K562 (cell line): ENCODE measurements around the gene BLM. TPM values are rescaled to one million over a fixed set of nuclear protein-coding genes. Genes with fewer than 3 reads are reported as not detected.
A peak's percentile ranks its signal among the peaks of the same experiment; 100 is the strongest.

Experiments used
- ARHGAP35 ChIP-seq: fragments of 450-650 bp; IDR thresholded peaks from 2 replicates; pipeline ENCODE4 v1.6.1; 2018; ENCODE audit not compliant: partially characterized antibody
- ARNT ChIP-seq, 2 experiments: fragments of 450-650 bp; IDR thresholded peaks; 2 replicates each; pipeline ENCODE4 v1.6.1; 2016; ENCODE audit warnings: mild to moderate bottlenecking in 1 of 2
- CHD4 ChIP-seq: fragments of 200-600 bp; sonication (generic); IDR thresholded peaks from 3 replicates; pipeline ENCODE4 v1.6.1; 2012; ENCODE audit warnings: low read depth, mild to moderate bottlenecking, mixed read lengths, low read length, inconsistent platforms; ENCODE audit not compliant: insufficient read depth, insufficient replicate concordance, poor library complexity, severe bottlenecking
- DMBX1 ChIP-seq: fragments of 250-450 bp; sonication (Bioruptor Pico); IDR thresholded peaks from 2 replicates; pipeline ENCODE4 v1.8.0; 2022; ENCODE audit warnings: inconsistent platforms, mild to moderate bottlenecking, moderate library complexity, borderline replicate concordance
- DPF2 ChIP-seq: fragments of 450-650 bp; IDR thresholded peaks from 2 replicates; pipeline ENCODE4 v1.6.1; 2016
- ESRRA ChIP-seq: fragments of 450-650 bp; IDR thresholded peaks from 2 replicates; pipeline ENCODE4 v1.6.1; 2014; ENCODE audit warnings: low read depth, mild to moderate bottlenecking, moderate library complexity, borderline replicate concordance
- ETV1 ChIP-seq: fragments of 450-650 bp; conservative IDR thresholded peaks from 2 replicates; pipeline ENCODE4 v1.6.1; 2016; ENCODE audit warnings: missing genetic modification characterization, control low read depth, low read depth, missing compliant biosample characterization
- FOSL1 ChIP-seq: fragments of 200-800 bp; sonication (Bioruptor generic); conservative IDR thresholded peaks from 2 replicates; pipeline ENCODE4 v1.6.1; 2016; ENCODE audit warnings: missing genetic modification characterization, missing compliant biosample characterization
- FOXJ3 ChIP-seq: sonication (generic); formaldehyde crosslinking; IDR thresholded peaks from 2 replicates; pipeline ENCODE4 v1.4.0; 2020; ENCODE audit warnings: mild to moderate bottlenecking, missing genetic modification reagents
- KLF1 ChIP-seq: fragments of 450-650 bp; IDR thresholded peaks from 2 replicates; pipeline ENCODE4 v1.6.1; 2016; ENCODE audit warnings: missing genetic modification characterization, missing compliant biosample characterization
- MEF2D ChIP-seq: conservative IDR thresholded peaks from 2 replicates; pipeline ENCODE4 v1.6.1; 2016; ENCODE audit warnings: low read depth, missing genetic modification characterization, missing compliant biosample characterization
- RBFOX2 ChIP-seq: fragments of 200-400 bp; formaldehyde crosslinking; IDR thresholded peaks from 2 replicates; pipeline ENCODE4 v1.6.1; 2017; ENCODE audit warnings: low read depth, mild to moderate bottlenecking, low read length, moderate library complexity
- ZEB2 ChIP-seq: fragments of 450-650 bp; IDR thresholded peaks from 2 replicates; pipeline ENCODE4 v1.6.1; 2016
- ZNF184 ChIP-seq: sonication (generic); formaldehyde crosslinking; IDR thresholded peaks from 2 replicates; pipeline ENCODE4 v1.5.0; 2020; ENCODE audit warnings: missing genetic modification reagents
- ZNF239 ChIP-seq: fragments of 250-450 bp; sonication (Bioruptor Pico); IDR thresholded peaks from 2 replicates; pipeline ENCODE4 v1.4.0; 2020; ENCODE audit warnings: mild to moderate bottlenecking
- ZNF408 ChIP-seq: fragments of 250-450 bp; sonication (Bioruptor Pico); IDR thresholded peaks from 2 replicates; pipeline ENCODE4 v1.4.0; 2020; ENCODE audit warnings: low read depth, mild to moderate bottlenecking, moderate library complexity
- polyA plus RNA-seq, 8 experiments: library from polyadenylated mRNA; depleted of rRNA in 4 of 8; stranded (reverse) in 5 of 8; unstranded in 3 of 8; fragments of >200 nt; fragmentation: Nextera tagmentation in 2 of 8; fragmentation: Illumina TruSeq in 1 of 8; extraction: Ambion mirVana in 2 of 8; extraction: Trizol in 1 of 8; gene quantifications; 2 replicates each; pipeline versions ENCODE4 v1.2.1 to v1.2.3, GENCODE V29; 2011 to 2014; ENCODE audit warnings: inconsistent platforms in 1 of 8, missing spikeins in 1 of 8
- total RNA-seq, 7 experiments: library from RNA; depleted of rRNA in 6 of 7; stranded (reverse); fragments of >200 nt in 6 of 7; fragmentation: Illumina TruSeq in 2 of 7; extraction: Trizol in 2 of 7; gene quantifications; 2 replicates each; pipeline versions ENCODE4 v1.2.1 to v1.2.3, GENCODE V29; 2011 to 2021; ENCODE audit warnings: low replicate concordance in 1 of 7
- TF ChIP-seq, protein P1 (sequence below): sonication (generic); formaldehyde crosslinking; IDR thresholded peaks from 2 replicates; pipeline ENCODE4 v1.8.1; 2022; ENCODE audit warnings: missing genetic modification reagents
- TF ChIP-seq, protein P2 (sequence below): fragments of 450-650 bp; IDR thresholded peaks from 2 replicates; pipeline ENCODE4 v1.6.1; 2016; ENCODE audit warnings: borderline replicate concordance
- TF ChIP-seq, protein P3 (sequence below): sonication (generic); formaldehyde crosslinking; IDR thresholded peaks from 2 replicates; pipeline ENCODE4 v1.4.0; 2020; ENCODE audit warnings: mild to moderate bottlenecking, missing genetic modification reagents
- TF ChIP-seq, protein P4 (sequence below): sonication (generic); formaldehyde crosslinking; IDR thresholded peaks from 2 replicates; pipeline ENCODE4 v1.8.0; 2022; ENCODE audit warnings: missing genetic modification reagents, mild to moderate bottlenecking, borderline replicate concordance
- TF ChIP-seq, protein P5 (sequence below): fragments of 450-650 bp; IDR thresholded peaks from 2 replicates; pipeline ENCODE4 v1.6.1; 2016; ENCODE audit warnings: low read depth, mild to moderate bottlenecking, moderate library complexity
- TF ChIP-seq, protein P6 (sequence below): fragments of 250-450 bp; sonication (Bioruptor Pico); IDR thresholded peaks from 2 replicates; pipeline ENCODE4 v1.4.0; 2020

The BLM gene
- total and polyA plus RNA-seq, 9 of the 15 experiments (the other 6 are each of a cell fraction or from before 2014, with no cell fraction given) = 21.0 to 56.0 (median 43.9) TPM

DNA sequence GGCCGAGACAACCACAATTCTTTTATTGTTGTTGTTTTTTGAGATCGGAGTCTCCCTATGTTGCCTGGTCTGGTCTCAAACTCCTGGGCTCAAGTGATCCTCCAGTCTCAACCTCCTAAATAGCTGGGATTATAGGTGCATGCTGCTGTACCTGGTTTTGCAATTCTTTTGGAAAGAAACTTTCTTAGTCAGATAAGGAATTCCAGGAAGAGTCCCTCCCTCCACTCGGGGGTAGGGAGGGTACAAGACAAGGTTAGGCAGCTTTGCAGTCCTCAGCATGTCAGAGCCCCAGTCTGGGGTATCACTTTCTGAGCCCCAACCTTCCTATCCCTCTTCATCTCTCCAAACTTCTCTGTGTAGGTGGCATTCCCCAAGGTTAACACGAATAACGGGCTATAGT lies 117.5 kb downstream of the BLM start (continued):
- TF ChIP-seq, protein P1, sequence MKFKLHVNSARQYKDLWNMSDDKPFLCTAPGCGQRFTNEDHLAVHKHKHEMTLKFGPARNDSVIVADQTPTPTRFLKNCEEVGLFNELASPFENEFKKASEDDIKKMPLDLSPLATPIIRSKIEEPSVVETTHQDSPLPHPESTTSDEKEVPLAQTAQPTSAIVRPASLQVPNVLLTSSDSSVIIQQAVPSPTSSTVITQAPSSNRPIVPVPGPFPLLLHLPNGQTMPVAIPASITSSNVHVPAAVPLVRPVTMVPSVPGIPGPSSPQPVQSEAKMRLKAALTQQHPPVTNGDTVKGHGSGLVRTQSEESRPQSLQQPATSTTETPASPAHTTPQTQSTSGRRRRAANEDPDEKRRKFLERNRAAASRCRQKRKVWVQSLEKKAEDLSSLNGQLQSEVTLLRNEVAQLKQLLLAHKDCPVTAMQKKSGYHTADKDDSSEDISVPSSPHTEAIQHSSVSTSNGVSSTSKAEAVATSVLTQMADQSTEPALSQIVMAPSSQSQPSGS (CRISPR knock-in tag) = no peak
- TF ChIP-seq DPF2 (0 out of 2 replicates have a peak, but pooled peaks have one; percentile 14), ZEB2 (peak; percentile 29; the same call in 1 of the 2 replicates), ARHGAP35 (no peak), ZNF408 (CRISPR knock-in tag) (no peak), FOXJ3 (CRISPR knock-in tag) (no peak), CHD4 (no peak), ZNF184 (CRISPR knock-in tag) (no peak), ZNF239 (CRISPR knock-in tag) (no peak), FOSL1 (tag) (no peak), DMBX1 (CRISPR knock-in tag) (no peak), ARNT (IDR thresholded peaks at IDR 0.05) (no peak), KLF1 (no peak), ESRRA (no peak), RBFOX2 (no peak), ETV1 (tag) (no peak), MEF2D (tag) (0 out of 2 replicates have a peak, but pooled peaks have one; percentile 2)
- TF ChIP-seq, protein P2, sequence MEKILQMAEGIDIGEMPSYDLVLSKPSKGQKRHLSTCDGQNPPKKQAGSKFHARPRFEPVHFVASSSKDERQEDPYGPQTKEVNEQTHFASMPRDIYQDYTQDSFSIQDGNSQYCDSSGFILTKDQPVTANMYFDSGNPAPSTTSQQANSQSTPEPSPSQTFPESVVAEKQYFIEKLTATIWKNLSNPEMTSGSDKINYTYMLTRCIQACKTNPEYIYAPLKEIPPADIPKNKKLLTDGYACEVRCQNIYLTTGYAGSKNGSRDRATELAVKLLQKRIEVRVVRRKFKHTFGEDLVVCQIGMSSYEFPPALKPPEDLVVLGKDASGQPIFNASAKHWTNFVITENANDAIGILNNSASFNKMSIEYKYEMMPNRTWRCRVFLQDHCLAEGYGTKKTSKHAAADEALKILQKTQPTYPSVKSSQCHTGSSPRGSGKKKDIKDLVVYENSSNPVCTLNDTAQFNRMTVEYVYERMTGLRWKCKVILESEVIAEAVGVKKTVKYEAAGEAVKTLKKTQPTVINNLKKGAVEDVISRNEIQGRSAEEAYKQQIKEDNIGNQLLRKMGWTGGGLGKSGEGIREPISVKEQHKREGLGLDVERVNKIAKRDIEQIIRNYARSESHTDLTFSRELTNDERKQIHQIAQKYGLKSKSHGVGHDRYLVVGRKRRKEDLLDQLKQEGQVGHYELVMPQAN = no peak
- TF ChIP-seq, protein P3, sequence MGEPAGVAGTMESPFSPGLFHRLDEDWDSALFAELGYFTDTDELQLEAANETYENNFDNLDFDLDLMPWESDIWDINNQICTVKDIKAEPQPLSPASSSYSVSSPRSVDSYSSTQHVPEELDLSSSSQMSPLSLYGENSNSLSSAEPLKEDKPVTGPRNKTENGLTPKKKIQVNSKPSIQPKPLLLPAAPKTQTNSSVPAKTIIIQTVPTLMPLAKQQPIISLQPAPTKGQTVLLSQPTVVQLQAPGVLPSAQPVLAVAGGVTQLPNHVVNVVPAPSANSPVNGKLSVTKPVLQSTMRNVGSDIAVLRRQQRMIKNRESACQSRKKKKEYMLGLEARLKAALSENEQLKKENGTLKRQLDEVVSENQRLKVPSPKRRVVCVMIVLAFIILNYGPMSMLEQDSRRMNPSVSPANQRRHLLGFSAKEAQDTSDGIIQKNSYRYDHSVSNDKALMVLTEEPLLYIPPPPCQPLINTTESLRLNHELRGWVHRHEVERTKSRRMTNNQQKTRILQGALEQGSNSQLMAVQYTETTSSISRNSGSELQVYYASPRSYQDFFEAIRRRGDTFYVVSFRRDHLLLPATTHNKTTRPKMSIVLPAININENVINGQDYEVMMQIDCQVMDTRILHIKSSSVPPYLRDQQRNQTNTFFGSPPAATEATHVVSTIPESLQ = 0 out of 2 replicates have a peak, but pooled peaks have one; percentile 68
- TF ChIP-seq, protein P4, sequence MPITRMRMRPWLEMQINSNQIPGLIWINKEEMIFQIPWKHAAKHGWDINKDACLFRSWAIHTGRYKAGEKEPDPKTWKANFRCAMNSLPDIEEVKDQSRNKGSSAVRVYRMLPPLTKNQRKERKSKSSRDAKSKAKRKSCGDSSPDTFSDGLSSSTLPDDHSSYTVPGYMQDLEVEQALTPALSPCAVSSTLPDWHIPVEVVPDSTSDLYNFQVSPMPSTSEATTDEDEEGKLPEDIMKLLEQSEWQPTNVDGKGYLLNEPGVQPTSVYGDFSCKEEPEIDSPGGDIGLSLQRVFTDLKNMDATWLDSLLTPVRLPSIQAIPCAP (CRISPR knock-in tag) = no peak
- TF ChIP-seq, protein P5, sequence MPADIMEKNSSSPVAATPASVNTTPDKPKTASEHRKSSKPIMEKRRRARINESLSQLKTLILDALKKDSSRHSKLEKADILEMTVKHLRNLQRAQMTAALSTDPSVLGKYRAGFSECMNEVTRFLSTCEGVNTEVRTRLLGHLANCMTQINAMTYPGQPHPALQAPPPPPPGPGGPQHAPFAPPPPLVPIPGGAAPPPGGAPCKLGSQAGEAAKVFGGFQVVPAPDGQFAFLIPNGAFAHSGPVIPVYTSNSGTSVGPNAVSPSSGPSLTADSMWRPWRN = no peak
- TF ChIP-seq, protein P6, sequence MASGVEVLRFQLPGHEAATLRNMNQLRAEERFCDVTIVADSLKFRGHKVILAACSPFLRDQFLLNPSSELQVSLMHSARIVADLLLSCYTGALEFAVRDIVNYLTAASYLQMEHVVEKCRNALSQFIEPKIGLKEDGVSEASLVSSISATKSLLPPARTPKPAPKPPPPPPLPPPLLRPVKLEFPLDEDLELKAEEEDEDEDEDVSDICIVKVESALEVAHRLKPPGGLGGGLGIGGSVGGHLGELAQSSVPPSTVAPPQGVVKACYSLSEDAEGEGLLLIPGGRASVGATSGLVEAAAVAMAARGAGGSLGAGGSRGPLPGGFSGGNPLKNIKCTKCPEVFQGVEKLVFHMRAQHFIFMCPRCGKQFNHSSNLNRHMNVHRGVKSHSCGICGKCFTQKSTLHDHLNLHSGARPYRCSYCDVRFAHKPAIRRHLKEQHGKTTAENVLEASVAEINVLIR (CRISPR knock-in tag) = no peak
